SK-N-SH treated with all-trans-retinoic acid at 6 μM for 48 hours (cell line): ENCODE results near the gene FOXS1.
"Not testable (repeated sequence)": the region's sequence is repeated elsewhere in the genome, so short reads cannot be mapped to it uniquely, and the experiment has no call there.

Experiments
- ATAC-seq: fragments of 200-7000 bp; cut with Tn5 transposase; 3 replicates; pipeline ENCODE4 v1.9.1; 2020; ENCODE audit warnings: mild to moderate bottlenecking, moderate library complexity
- ARNTL ChIP-seq: fragments of 450-650 bp; formaldehyde crosslinking; IDR thresholded peaks from 2 replicates; pipeline ENCODE4 v1.5.0; 2020; ENCODE audit warnings: low read depth, mild to moderate bottlenecking, moderate library complexity, borderline replicate concordance
- BACH2 ChIP-seq: fragments of 250-450 bp; sonication (Bioruptor Pico); IDR thresholded peaks from 2 replicates; pipeline ENCODE4 v1.9.0; 2021; ENCODE audit warnings: mild to moderate bottlenecking, borderline replicate concordance
- CSDC2 ChIP-seq: fragments of 250-450 bp; sonication (Bioruptor Pico); IDR thresholded peaks from 2 replicates; pipeline ENCODE4 v1.5.0; 2020; ENCODE audit warnings: mild to moderate bottlenecking, moderate library complexity
- ESRRG ChIP-seq: fragments of 250-450 bp; sonication (Bioruptor Pico); IDR thresholded peaks from 2 replicates; pipeline ENCODE4 v1.6.1; 2021; ENCODE audit warnings: mild to moderate bottlenecking
- GLIS3 ChIP-seq: fragments of 250-450 bp; sonication (Bioruptor Pico); IDR thresholded peaks from 2 replicates; pipeline ENCODE4 v1.5.0; 2020; ENCODE audit warnings: mild to moderate bottlenecking, moderate library complexity
- ISL1 ChIP-seq: fragments of 250-450 bp; sonication (Bioruptor Pico); IDR thresholded peaks from 2 replicates; pipeline ENCODE4 v2.1.2; 2022; ENCODE audit warnings: mild to moderate bottlenecking, moderate library complexity
- OSR1 ChIP-seq: fragments of 250-450 bp; sonication (Bioruptor Pico); IDR thresholded peaks from 2 replicates; pipeline ENCODE4 v1.8.0; 2022; ENCODE audit warnings: moderate library complexity, mild to moderate bottlenecking, inconsistent platforms
- POU6F1 ChIP-seq: fragments of 250-450 bp; sonication (Bioruptor Pico); IDR thresholded peaks from 2 replicates; pipeline ENCODE4 v1.8.0; 2021; ENCODE audit warnings: low read depth, mild to moderate bottlenecking, moderate library complexity, borderline replicate concordance
- PPARA ChIP-seq: fragments of 250-450 bp; sonication (Bioruptor Pico); IDR thresholded peaks from 2 replicates; pipeline ENCODE4 v1.5.0; 2020; ENCODE audit warnings: mild to moderate bottlenecking, borderline replicate concordance
- SNAI2 ChIP-seq: fragments of 250-450 bp; sonication (Bioruptor Pico); IDR thresholded peaks from 2 replicates; pipeline ENCODE4 v1.5.0; 2020; ENCODE audit warnings: mild to moderate bottlenecking, moderate library complexity
- TCF4 ChIP-seq: fragments of 250-450 bp; sonication (Bioruptor Pico); IDR thresholded peaks from 2 replicates; pipeline ENCODE4 v1.8.0; 2021; ENCODE audit warnings: mild to moderate bottlenecking, moderate library complexity, borderline replicate concordance
- TOX ChIP-seq: fragments of 250-450 bp; sonication (Bioruptor Pico); IDR thresholded peaks from 2 replicates; pipeline ENCODE4 v1.8.0; 2021; ENCODE audit warnings: mild to moderate bottlenecking, moderate library complexity, borderline replicate concordance
- ZFP3 ChIP-seq: fragments of 250-450 bp; sonication (Bioruptor Pico); IDR thresholded peaks from 2 replicates; pipeline ENCODE4 v1.5.0; 2020; ENCODE audit warnings: mild to moderate bottlenecking, moderate library complexity
- ZFP30 ChIP-seq: fragments of 450-650 bp; formaldehyde crosslinking; IDR thresholded peaks from 2 replicates; pipeline ENCODE4 v1.5.0; 2022; ENCODE audit warnings: mild to moderate bottlenecking, moderate library complexity
- ZNF70 ChIP-seq: fragments of 450-650 bp; formaldehyde crosslinking; IDR thresholded peaks from 2 replicates; pipeline ENCODE4 v1.5.0; 2020; ENCODE audit warnings: mild to moderate bottlenecking, moderate library complexity
- ZNF8 ChIP-seq: fragments of 450-650 bp; formaldehyde crosslinking; IDR thresholded peaks from 2 replicates; pipeline ENCODE4 v1.5.0; 2020; ENCODE audit warnings: mild to moderate bottlenecking, moderate library complexity
- TF ChIP-seq, protein P1 (sequence below): fragments of 250-450 bp; sonication (Bioruptor Pico); IDR thresholded peaks from 2 replicates; pipeline ENCODE4 v1.8.0; 2020; ENCODE audit warnings: mild to moderate bottlenecking, moderate library complexity, borderline replicate concordance
- TF ChIP-seq, protein P2 (sequence below): fragments of 250-450 bp; sonication (Bioruptor Pico); IDR thresholded peaks from 2 replicates; pipeline ENCODE4 v1.5.0; 2020; ENCODE audit warnings: mild to moderate bottlenecking, moderate library complexity

The FOXS1 gene

DNA sequence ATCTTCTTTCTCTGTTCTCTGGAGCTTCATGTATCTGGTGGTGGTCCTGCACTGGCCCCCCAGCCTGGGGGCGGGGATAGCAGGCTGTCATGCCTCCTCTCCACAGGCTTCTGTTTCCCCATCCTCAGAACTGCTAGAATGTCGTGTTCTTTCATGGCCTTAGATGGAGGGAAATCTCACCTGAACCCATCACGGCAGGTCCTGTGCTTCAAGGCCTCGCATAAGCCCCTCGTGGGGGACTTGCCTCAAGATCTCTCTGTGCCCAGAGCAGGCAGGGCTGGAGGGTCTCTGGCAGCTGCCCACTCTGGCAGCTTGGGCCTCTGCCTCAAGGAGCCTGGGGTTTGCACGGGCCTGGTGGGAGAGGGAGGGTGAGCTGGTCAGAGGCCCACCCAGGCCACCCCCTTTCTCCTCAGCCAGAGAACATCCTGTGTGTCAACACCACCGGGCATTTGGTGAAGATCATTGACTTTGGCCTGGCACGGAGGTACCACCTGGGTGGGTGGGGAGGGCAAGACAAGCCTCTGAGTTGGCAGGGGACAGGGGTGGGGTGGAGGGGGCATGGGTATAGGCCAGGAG, 14.9 kb downstream of the FOXS1 start:
- no peak for TF ChIP-seq GLIS3 (CRISPR knock-in tag)
- TF ChIP-seq TCF4 (CRISPR knock-in tag), result no peak
- no peak for TF ChIP-seq POU6F1 (CRISPR knock-in tag)
- no peak for TF ChIP-seq ZNF8 (CRISPR knock-in tag)
- TF ChIP-seq TOX (CRISPR knock-in tag), result no peak
- TF ChIP-seq OSR1, result no peak
- no peak for TF ChIP-seq ISL1 (CRISPR knock-in tag)
- TF ChIP-seq, protein P1, sequence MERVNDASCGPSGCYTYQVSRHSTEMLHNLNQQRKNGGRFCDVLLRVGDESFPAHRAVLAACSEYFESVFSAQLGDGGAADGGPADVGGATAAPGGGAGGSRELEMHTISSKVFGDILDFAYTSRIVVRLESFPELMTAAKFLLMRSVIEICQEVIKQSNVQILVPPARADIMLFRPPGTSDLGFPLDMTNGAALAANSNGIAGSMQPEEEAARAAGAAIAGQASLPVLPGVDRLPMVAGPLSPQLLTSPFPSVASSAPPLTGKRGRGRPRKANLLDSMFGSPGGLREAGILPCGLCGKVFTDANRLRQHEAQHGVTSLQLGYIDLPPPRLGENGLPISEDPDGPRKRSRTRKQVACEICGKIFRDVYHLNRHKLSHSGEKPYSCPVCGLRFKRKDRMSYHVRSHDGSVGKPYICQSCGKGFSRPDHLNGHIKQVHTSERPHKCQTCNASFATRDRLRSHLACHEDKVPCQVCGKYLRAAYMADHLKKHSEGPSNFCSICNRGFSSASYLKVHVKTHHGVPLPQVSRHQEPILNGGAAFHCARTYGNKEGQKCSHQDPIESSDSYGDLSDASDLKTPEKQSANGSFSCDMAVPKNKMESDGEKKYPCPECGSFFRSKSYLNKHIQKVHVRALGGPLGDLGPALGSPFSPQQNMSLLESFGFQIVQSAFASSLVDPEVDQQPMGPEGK, result no peak
- no peak for TF ChIP-seq ARNTL (CRISPR knock-in tag)
- TF ChIP-seq, protein P2, sequence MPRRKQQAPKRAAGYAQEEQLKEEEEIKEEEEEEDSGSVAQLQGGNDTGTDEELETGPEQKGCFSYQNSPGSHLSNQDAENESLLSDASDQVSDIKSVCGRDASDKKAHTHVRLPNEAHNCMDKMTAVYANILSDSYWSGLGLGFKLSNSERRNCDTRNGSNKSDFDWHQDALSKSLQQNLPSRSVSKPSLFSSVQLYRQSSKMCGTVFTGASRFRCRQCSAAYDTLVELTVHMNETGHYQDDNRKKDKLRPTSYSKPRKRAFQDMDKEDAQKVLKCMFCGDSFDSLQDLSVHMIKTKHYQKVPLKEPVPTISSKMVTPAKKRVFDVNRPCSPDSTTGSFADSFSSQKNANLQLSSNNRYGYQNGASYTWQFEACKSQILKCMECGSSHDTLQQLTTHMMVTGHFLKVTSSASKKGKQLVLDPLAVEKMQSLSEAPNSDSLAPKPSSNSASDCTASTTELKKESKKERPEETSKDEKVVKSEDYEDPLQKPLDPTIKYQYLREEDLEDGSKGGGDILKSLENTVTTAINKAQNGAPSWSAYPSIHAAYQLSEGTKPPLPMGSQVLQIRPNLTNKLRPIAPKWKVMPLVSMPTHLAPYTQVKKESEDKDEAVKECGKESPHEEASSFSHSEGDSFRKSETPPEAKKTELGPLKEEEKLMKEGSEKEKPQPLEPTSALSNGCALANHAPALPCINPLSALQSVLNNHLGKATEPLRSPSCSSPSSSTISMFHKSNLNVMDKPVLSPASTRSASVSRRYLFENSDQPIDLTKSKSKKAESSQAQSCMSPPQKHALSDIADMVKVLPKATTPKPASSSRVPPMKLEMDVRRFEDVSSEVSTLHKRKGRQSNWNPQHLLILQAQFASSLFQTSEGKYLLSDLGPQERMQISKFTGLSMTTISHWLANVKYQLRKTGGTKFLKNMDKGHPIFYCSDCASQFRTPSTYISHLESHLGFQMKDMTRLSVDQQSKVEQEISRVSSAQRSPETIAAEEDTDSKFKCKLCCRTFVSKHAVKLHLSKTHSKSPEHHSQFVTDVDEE (CRISPR knock-in tag), result no peak
- TF ChIP-seq ESRRG, result no peak
- no peak for TF ChIP-seq PPARA (CRISPR knock-in tag)
- TF ChIP-seq ZNF70 (CRISPR knock-in tag), result no peak
- ATAC-seq, result no peak

DNA sequence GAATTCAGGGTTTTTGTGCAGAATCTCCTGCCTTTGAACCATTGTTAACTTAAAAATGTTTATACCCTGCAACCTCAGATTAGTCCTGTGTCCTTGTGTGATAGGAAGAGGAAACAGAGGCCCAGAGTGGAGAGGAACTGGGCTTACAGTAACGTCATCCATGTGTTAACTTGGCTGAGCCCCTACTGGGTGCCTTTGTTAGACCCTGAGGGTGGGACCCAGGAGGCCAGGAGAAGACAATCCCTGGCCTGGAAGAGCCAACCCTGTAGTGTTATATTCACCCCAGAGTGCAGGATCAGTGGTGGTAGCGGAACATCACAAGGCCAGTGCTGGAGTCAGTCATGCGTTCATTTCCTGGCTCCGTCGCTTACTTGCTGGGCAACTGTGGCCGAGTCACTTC, 15.7 kb downstream of the FOXS1 start:
- TF ChIP-seq ZFP3 (CRISPR knock-in tag), result no peak
- no peak for TF ChIP-seq SNAI2
- no peak for TF ChIP-seq GLIS3 (CRISPR knock-in tag)
- no peak for TF ChIP-seq ZFP30
- TF ChIP-seq, protein P2 (CRISPR knock-in tag), result no peak
- no peak for TF ChIP-seq TCF4 (CRISPR knock-in tag)
- TF ChIP-seq, protein P1, result no peak

DNA sequence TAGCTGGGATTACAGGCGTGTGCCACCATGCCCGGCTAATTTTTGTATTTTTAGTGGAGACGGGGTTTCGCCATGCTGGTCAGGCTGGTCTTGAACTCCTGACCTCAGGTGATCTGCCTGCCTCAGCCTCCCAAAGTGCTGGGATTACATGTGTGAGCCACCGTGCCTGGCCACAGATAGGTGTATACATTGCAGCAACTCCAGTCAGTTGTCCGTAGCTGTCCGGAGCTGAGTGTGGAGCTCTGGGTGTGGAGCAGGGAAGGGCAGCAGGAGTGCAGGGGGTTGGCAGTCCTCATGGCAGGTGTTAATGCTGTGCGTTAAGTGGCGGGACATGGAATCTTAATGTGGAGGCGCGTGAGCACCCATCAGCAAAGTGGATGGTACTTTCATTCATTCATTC, 17.4 kb downstream of the FOXS1 start:
- not testable (repeated sequence) for ATAC-seq

More for the DNA sequence above, 15.7 kb downstream of the FOXS1 start:
- ATAC-seq, result no peak

DNA sequence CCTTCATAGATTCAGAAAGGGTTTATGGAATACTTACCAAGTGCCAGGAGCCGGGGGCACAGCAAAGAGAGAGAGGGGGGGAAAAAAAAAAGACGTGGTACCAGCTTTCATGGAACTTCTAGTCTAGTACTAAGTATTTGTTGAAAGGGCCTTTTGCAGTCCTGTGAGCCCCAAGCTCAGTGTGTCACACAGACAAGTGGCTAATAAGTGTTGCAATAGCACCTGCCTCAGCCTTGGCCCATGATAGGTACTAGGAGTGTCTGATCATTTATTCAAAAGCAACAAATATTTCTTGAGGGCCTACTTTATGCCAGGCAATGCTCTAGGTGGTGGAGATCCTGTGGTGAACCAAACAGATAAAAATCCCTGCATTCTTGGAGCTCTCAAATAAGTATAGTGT, 18.3 kb downstream of the FOXS1 start:
- ATAC-seq, result no peak
- TF ChIP-seq ESRRG (no peak), GLIS3 (CRISPR knock-in tag) (no peak), OSR1 (no peak), TCF4 (CRISPR knock-in tag) (no peak), BACH2 (no peak), ISL1 (CRISPR knock-in tag) (no peak), TOX (CRISPR knock-in tag) (no peak), CSDC2 (CRISPR knock-in tag) (no peak), ZNF70 (CRISPR knock-in tag) (no peak), POU6F1 (CRISPR knock-in tag) (no peak)
- TF ChIP-seq, protein P2 (CRISPR knock-in tag), result no peak
